ENCODE results near the gene FBN1. TPM values are rescaled to one million over a fixed set of nuclear protein-coding genes. Genes with fewer than 3 reads are reported as not detected.

The FBN1 gene
- total and polyA plus RNA-seq, 2 donors: 6.3 to 19.5 TPM

DNA sequence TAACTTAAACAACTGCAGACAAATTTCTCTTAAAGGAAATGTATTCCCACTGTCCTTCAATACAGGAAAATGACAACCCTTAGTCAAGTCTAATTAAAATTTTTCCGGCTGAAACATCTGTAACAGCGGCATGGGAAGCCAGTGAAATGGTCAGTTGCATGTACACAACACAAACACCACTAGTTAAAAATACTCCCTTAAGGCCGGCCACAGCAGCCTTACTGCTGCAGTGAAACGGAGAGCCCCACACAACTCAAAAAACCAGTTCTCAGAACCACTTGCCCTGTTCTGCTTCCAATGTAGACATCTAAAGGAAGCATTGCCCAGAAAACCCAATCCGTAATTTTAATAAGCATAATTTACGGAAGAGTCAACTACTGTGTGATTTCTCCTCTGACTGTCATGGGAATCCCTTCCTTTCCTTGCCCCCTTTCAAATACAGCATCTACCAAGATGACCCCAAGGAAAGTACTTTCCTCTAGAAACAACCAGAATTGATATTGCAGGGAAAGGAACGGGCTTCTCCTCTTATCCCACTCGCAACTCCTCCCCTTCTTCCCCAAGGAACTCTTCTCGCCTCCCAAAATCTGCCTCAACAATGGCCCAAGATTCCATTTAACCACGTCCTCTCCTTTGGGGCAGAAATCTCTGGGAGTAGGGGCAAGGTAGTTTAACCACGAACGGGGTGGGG is 1.6 kb downstream of the FBN1 start:
- no peak for DNase-seq (ENCODE audit: low read depth in 6 of 9, low spot score in 9 of 9)
- 67% methylated on average over 12 of the region's 12 CpGs for WGBS
- Histone ChIP-seq H3K27ac (ENCODE audit: low read depth in 1 of 2, low read length in 1 of 2) (no peak overlapping the region), H3K27me3 (ENCODE audit: control insufficient read depth in 2 of 2, insufficient read depth in 1 of 2, low read length in 1 of 2) (peaks cover 13 to 28% of the 10 kb centered on the region in 2 donors), H3K36me3 (ENCODE audit: control insufficient read depth in 2 of 2, insufficient read depth in 2 of 2, low read length in 1 of 2) (no peaks in the 10 kb centered on the region), H3K4me1 (ENCODE audit: control insufficient read depth in 2 of 2, insufficient read depth in 2 of 2, low read length in 2 of 2) (peaks cover 11 to 15% of the 10 kb centered on the region in 2 donors), H3K9me3 (ENCODE audit: control insufficient read depth in 2 of 2, insufficient read depth in 1 of 2, low read length in 1 of 2) (no peaks in the 10 kb centered on the region), H3K4me3 (ENCODE audit: low read length in 2 of 2) (peak overlapping the region; percentile 25 to 64)

DNA sequence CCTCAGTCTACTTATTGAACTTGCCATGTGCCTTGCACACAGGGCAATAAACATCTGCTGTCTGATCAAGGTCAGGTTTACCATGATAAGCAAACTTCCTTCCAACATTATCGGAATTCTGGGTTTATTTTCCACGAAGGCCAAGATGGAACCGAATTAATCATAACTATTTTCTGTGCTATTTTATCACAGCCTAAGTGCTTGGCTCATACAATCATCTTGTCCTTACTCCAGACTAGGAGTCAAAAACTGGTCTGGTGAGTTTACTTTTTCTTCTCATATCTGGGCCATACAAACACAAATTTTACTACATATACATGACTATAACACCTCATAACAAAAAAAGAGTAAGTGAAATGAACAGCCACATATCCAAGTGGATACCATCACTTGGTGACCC is 2.3 kb downstream of the FBN1 start:
- Histone ChIP-seq H3K4me1 (ENCODE audit: control insufficient read depth in 2 of 2, insufficient read depth in 2 of 2, low read length in 2 of 2) (peaks cover 11 to 15% of the 10 kb centered on the region in 2 donors), H3K27me3 (ENCODE audit: control insufficient read depth in 2 of 2, insufficient read depth in 1 of 2, low read length in 1 of 2) (peaks cover 13 to 28% of the 10 kb centered on the region in 2 donors), H3K9me3 (ENCODE audit: control insufficient read depth in 2 of 2, insufficient read depth in 1 of 2, low read length in 1 of 2) (no peaks in the 10 kb centered on the region), H3K36me3 (ENCODE audit: control insufficient read depth in 2 of 2, insufficient read depth in 2 of 2, low read length in 1 of 2) (no peaks in the 10 kb centered on the region), H3K27ac (ENCODE audit: low read depth in 1 of 2, low read length in 1 of 2) (no peak overlapping the region), H3K4me3 (ENCODE audit: low read length in 2 of 2) (no peak overlapping the region)
- DNase-seq (ENCODE audit: low read depth in 6 of 9, low spot score in 9 of 9): no peak
- WGBS: 91% methylated on average over 3 of the region's 3 CpGs

DNA sequence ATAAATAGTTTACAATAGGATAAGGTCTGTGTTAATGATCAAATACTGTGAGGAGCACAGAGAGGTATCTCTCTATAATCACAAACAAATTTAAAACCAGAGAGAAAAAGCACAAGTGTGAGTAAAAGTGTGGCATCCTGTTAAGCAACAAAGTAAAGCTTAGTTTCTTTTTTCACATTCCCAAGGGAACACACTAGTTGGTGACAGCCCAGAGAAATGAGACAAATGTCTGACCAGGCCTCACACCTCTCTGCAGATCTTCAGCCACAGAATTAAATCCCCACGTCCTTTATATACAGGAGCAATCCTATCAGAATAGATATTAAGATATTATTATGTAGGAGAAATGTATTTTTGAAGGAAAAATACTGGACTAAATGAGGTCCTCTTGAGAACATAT is 2.7 kb downstream of the FBN1 start:
- Histone ChIP-seq H3K4me3 (ENCODE audit: low read length in 2 of 2) (no peak overlapping the region), H3K4me1 (ENCODE audit: control insufficient read depth in 2 of 2, insufficient read depth in 2 of 2, low read length in 2 of 2) (peaks cover 11 to 15% of the 10 kb centered on the region in 2 donors), H3K9me3 (ENCODE audit: control insufficient read depth in 2 of 2, insufficient read depth in 1 of 2, low read length in 1 of 2) (no peaks in the 10 kb centered on the region), H3K27ac (ENCODE audit: low read depth in 1 of 2, low read length in 1 of 2) (no peak overlapping the region), H3K27me3 (ENCODE audit: control insufficient read depth in 2 of 2, insufficient read depth in 1 of 2, low read length in 1 of 2) (peaks cover 13 to 28% of the 10 kb centered on the region in 2 donors), H3K36me3 (ENCODE audit: control insufficient read depth in 2 of 2, insufficient read depth in 2 of 2, low read length in 1 of 2) (no peaks in the 10 kb centered on the region)
- no peak for DNase-seq (ENCODE audit: low read depth in 6 of 9, low spot score in 9 of 9)
- 96% methylated on average over 1 of the region's 1 CpG for WGBS

DNA sequence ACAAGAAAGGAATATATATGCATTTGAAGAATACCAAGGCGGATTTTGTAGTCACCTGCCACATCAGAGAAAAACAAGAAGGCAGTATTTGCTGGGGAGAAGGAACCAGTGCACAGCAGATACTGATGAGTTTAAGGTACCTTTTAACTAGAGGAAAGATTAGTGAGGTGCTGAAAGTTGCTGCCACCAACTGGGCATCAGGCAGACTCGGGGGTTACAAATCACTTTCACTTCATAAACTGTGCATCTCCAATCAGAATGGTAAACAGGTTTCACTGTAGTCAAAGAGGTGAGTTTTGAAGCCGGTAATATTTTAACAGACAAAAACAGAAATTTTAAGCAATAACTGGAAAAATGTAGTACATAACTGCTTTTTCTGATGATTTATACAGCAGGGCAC is 4.1 kb downstream of the FBN1 start:
- H3K27ac ChIP-seq (ENCODE audit: low read depth in 1 of 2, low read length in 1 of 2): no peak overlapping the region
- no peaks in the 10 kb centered on the region for H3K9me3 ChIP-seq (ENCODE audit: control insufficient read depth in 2 of 2, insufficient read depth in 1 of 2, low read length in 1 of 2)
- WGBS: 70% methylated on average over 3 of the region's 3 CpGs
- H3K27me3 ChIP-seq (ENCODE audit: control insufficient read depth in 2 of 2, insufficient read depth in 1 of 2, low read length in 1 of 2): peaks cover 13 to 26% of the 10 kb centered on the region in 2 donors
- H3K4me3 ChIP-seq (ENCODE audit: low read length in 2 of 2): no peak overlapping the region
- no peaks in the 10 kb centered on the region for H3K36me3 ChIP-seq (ENCODE audit: control insufficient read depth in 2 of 2, insufficient read depth in 2 of 2, low read length in 1 of 2)
- peak in 2 of 9 donors; percentile 5 to 13 for DNase-seq (ENCODE audit: low read depth in 6 of 9, low spot score in 9 of 9)
- peaks cover 11 to 15% of the 10 kb centered on the region in 2 donors for H3K4me1 ChIP-seq (ENCODE audit: control insufficient read depth in 2 of 2, insufficient read depth in 2 of 2, low read length in 2 of 2)

DNA sequence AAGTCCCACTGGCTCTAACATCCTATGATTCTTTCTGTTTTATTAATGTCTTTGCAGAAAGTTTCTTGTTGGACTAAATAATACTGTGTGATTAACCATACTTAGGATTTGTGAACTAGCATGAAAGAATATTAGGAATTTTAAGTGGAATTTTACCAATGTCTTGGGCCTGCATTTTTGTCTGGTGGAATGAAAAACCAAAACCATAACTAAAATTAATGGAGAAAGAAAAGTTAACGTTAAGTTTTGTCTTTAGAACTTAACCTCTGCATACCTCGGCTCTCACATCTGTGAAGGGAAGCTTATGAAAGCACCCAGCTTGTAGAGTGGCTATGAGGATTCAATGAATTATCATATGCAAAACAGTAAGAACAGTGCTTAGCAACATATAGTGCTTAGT is 6.5 kb downstream of the FBN1 start:
- Histone ChIP-seq H3K9me3 (ENCODE audit: control insufficient read depth in 2 of 2, insufficient read depth in 1 of 2, low read length in 1 of 2) (no peaks in the 10 kb centered on the region), H3K4me3 (ENCODE audit: low read length in 2 of 2) (no peak overlapping the region), H3K36me3 (ENCODE audit: control insufficient read depth in 2 of 2, insufficient read depth in 2 of 2, low read length in 1 of 2) (no peaks in the 10 kb centered on the region), H3K4me1 (ENCODE audit: control insufficient read depth in 2 of 2, insufficient read depth in 2 of 2, low read length in 2 of 2) (no peaks in the 10 kb centered on the region), H3K27me3 (ENCODE audit: control insufficient read depth in 2 of 2, insufficient read depth in 1 of 2, low read length in 1 of 2) (peaks cover 3% of the 10 kb centered on the region in 2 donors), H3K27ac (ENCODE audit: low read depth in 1 of 2, low read length in 1 of 2) (no peak overlapping the region)
- WGBS: 97% methylated on average over 2 of the region's 2 CpGs
- DNase-seq (ENCODE audit: low read depth in 6 of 9, low spot score in 9 of 9): no peak

DNA sequence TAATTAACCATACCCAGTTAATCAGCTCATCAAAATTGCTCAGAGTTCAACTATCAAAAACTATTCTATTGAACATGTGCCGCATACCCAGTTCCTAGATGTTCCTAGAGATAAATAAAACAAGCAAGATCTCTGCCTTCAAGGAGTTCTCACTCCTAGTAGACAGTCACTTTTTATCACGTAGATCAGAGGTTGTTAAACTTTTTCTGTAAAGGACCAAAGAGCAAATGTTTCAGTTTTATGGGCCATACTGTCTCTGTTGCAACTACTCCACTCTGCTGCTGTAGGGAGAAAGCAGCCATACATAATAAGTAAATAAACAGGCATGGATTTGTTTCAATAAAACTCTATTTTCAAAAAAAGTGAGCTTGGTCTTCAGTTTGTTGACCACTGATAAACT is 7.9 kb downstream of the FBN1 start:
- Histone ChIP-seq H3K27ac (ENCODE audit: low read depth in 1 of 2, low read length in 1 of 2) (no peak overlapping the region), H3K4me1 (ENCODE audit: control insufficient read depth in 2 of 2, insufficient read depth in 2 of 2, low read length in 2 of 2) (no peaks in the 10 kb centered on the region), H3K4me3 (ENCODE audit: low read length in 2 of 2) (no peak overlapping the region), H3K27me3 (ENCODE audit: control insufficient read depth in 2 of 2, insufficient read depth in 1 of 2, low read length in 1 of 2) (no peaks in the 10 kb centered on the region), H3K36me3 (ENCODE audit: control insufficient read depth in 2 of 2, insufficient read depth in 2 of 2, low read length in 1 of 2) (no peaks in the 10 kb centered on the region), H3K9me3 (ENCODE audit: control insufficient read depth in 2 of 2, insufficient read depth in 1 of 2, low read length in 1 of 2) (no peaks in the 10 kb centered on the region)
- DNase-seq (ENCODE audit: low read depth in 6 of 9, low spot score in 9 of 9): no peak
- 95% methylated on average over 2 of the region's 2 CpGs for WGBS

DNA sequence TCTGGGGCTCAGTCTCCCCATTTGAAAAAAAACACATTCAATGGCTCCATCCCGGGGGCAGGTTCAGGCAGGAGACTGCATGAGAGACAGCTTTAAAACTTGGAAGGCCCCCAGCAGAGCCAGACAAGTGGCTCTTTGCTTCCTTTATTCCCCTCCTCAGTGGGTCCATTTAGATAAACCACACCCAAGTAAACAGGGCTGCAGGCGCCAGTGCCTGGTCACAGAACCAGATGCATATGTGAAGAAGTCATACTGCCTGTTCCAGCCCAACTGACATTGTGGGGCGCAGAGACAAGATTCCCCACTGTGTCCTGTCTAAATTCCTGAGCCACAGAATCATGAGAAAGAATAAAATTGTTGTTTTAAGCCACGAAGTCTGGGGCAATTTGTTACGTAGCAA is 9.0 kb downstream of the FBN1 start:
- Histone ChIP-seq H3K4me1 (ENCODE audit: control insufficient read depth in 2 of 2, insufficient read depth in 2 of 2, low read length in 2 of 2) (no peaks in the 10 kb centered on the region), H3K4me3 (ENCODE audit: low read length in 2 of 2) (no peak overlapping the region), H3K36me3 (ENCODE audit: control insufficient read depth in 2 of 2, insufficient read depth in 2 of 2, low read length in 1 of 2) (no peaks in the 10 kb centered on the region), H3K9me3 (ENCODE audit: control insufficient read depth in 2 of 2, insufficient read depth in 1 of 2, low read length in 1 of 2) (no peaks in the 10 kb centered on the region), H3K27ac (ENCODE audit: low read depth in 1 of 2, low read length in 1 of 2) (no peak overlapping the region), H3K27me3 (ENCODE audit: control insufficient read depth in 2 of 2, insufficient read depth in 1 of 2, low read length in 1 of 2) (no peaks in the 10 kb centered on the region)
- DNase-seq (ENCODE audit: low read depth in 6 of 9, low spot score in 9 of 9): no peak
- 96% methylated on average over 5 of the region's 5 CpGs for WGBS

DNA sequence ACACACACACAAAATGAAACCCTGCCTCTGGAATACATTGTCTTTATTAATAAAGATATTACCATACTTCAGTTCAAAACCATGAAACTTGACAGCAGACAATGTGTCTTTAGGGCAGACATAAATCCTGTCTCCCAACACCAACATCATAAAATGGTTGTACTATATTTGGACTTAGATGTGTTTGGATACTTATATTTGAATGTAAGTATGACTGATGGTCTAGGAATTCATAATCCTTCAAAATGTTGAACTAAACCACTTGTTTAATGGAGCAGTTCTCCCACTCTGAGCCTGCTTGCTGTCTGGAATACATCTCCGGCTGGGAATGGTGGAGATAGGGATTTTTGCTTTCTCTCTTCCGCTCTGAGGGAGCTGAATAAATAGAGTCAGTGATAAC is 10.6 kb downstream of the FBN1 start:
- 95% methylated on average over 2 of the region's 2 CpGs for WGBS
- no peaks in the 10 kb centered on the region for H3K36me3 ChIP-seq (ENCODE audit: control insufficient read depth in 2 of 2, insufficient read depth in 2 of 2, low read length in 1 of 2)
- no peaks in the 10 kb centered on the region for H3K27me3 ChIP-seq (ENCODE audit: control insufficient read depth in 2 of 2, insufficient read depth in 1 of 2, low read length in 1 of 2)
- H3K4me3 ChIP-seq (ENCODE audit: low read length in 2 of 2): no peak overlapping the region
- no peak for DNase-seq (ENCODE audit: low read depth in 6 of 9, low spot score in 9 of 9)
- no peaks in the 10 kb centered on the region for H3K9me3 ChIP-seq (ENCODE audit: control insufficient read depth in 2 of 2, insufficient read depth in 1 of 2, low read length in 1 of 2)
- no peaks in the 10 kb centered on the region for H3K4me1 ChIP-seq (ENCODE audit: control insufficient read depth in 2 of 2, insufficient read depth in 2 of 2, low read length in 2 of 2)
- H3K27ac ChIP-seq (ENCODE audit: low read depth in 1 of 2, low read length in 1 of 2): no peak overlapping the region

DNA sequence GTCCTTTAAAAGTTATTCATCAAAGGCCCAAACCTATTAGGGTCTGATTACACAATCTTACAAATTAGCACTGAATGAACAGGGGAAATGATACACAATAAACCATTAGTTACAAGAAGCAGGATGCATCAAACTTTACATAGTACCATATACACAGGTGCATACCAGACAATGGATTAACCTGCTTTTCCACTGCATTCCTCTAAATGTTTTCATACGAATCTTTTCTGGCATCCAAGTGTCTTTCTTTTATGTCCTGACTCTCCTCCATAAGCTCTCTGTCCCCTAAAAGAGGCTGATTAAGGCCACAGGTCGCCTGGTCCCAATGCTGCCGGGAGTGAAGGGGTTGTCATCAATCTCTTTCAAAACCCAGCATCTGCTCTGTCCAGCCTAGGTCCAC is 11.4 kb downstream of the FBN1 start:
- Histone ChIP-seq H3K36me3 (ENCODE audit: control insufficient read depth in 2 of 2, insufficient read depth in 2 of 2, low read length in 1 of 2) (no peaks in the 10 kb centered on the region), H3K9me3 (ENCODE audit: control insufficient read depth in 2 of 2, insufficient read depth in 1 of 2, low read length in 1 of 2) (no peaks in the 10 kb centered on the region), H3K4me1 (ENCODE audit: control insufficient read depth in 2 of 2, insufficient read depth in 2 of 2, low read length in 2 of 2) (no peaks in the 10 kb centered on the region), H3K27me3 (ENCODE audit: control insufficient read depth in 2 of 2, insufficient read depth in 1 of 2, low read length in 1 of 2) (no peaks in the 10 kb centered on the region), H3K4me3 (ENCODE audit: low read length in 2 of 2) (no peak overlapping the region), H3K27ac (ENCODE audit: low read depth in 1 of 2, low read length in 1 of 2) (no peak overlapping the region)
- no peak for DNase-seq (ENCODE audit: low read depth in 6 of 9, low spot score in 9 of 9)
- WGBS: 94% methylated on average over 3 of the region's 3 CpGs

All from thymus (tissue), 11 donors.